ENCODE results near the gene NFKBIA.

Gene NFKBIA

GRCh38 chr14:35414365-35414764, 9.8 kb upstream of the NFKBIA start:
- Histone ChIP-seq H3K4me3 (no peak overlapping the region), H3K27ac (peak overlapping the region; percentile 23 to 44)
- TF ChIP-seq CTCF (IDR thresholded peaks at IDR 0.05): no peak

GRCh38 chr14:35412272-35413056, 7.9 kb upstream of the NFKBIA start:
- DNase-seq: no peak
- H3K4me1 ChIP-seq: peaks cover 0 to 15% (median 7%) of the 10 kb centered on the region in 4 donors
- TF ChIP-seq CTCF (IDR thresholded peaks at IDR 0.05): no peak
- H3K27ac ChIP-seq: no peak overlapping the region
- no peaks in the 10 kb centered on the region for H3K9me3 ChIP-seq
- H3K4me3 ChIP-seq: no peak overlapping the region
- no peaks in the 10 kb centered on the region for H3K36me3 ChIP-seq
- H3K27me3 ChIP-seq: no peaks in the 10 kb centered on the region
- intact Hi-C loops (cut with DNase I; ENCODE audit: low total_unique reads): loop anchor here (5.0 kb wide), 1 partner anchor 270 kb away; no protein-coding TSS in a partner anchor

More at GRCh38 chr14:35414365-35414764, 9.8 kb upstream of the NFKBIA start:
- Histone ChIP-seq H3K4me1 (peaks cover 0 to 15% (median 7%) of the 10 kb centered on the region in 4 donors), H3K36me3 (no peaks in the 10 kb centered on the region), H3K9me3 (no peaks in the 10 kb centered on the region), H3K27me3 (no peaks in the 10 kb centered on the region)
- intact Hi-C loops (cut with DNase I; ENCODE audit: low total_unique reads): loop anchor here (5.0 kb wide), 1 partner anchor 272 kb away; no protein-coding TSS in a partner anchor
- no peak for DNase-seq

GRCh38 chr14:35410858-35411257, 6.3 kb upstream of the NFKBIA start:
- peaks cover 0 to 23% (median 17%) of the 10 kb centered on the region in 4 donors for H3K4me1 ChIP-seq
- DNase-seq: no peak
- TF ChIP-seq CTCF (IDR thresholded peaks at IDR 0.05): no peak
- H3K9me3 ChIP-seq: no peaks in the 10 kb centered on the region
- no peaks in the 10 kb centered on the region for H3K27me3 ChIP-seq
- no peak overlapping the region for H3K4me3 ChIP-seq
- H3K27ac ChIP-seq: no peak overlapping the region
- H3K36me3 ChIP-seq: no peaks in the 10 kb centered on the region
- intact Hi-C loops (cut with DNase I; ENCODE audit: low total_unique reads): loop anchor here (5.0 kb wide), 1 partner anchor 269 kb away; no protein-coding TSS in a partner anchor

GRCh38 chr14:35409595-35409994, 5.0 kb upstream of the NFKBIA start:
- Histone ChIP-seq H3K9me3 (no peaks in the 10 kb centered on the region), H3K27me3 (no peaks in the 10 kb centered on the region), H3K4me1 (peaks cover 0 to 29% (median 18%) of the 10 kb centered on the region in 4 donors), H3K27ac (no peak overlapping the region), H3K36me3 (no peaks in the 10 kb centered on the region), H3K4me3 (no peak overlapping the region)
- intact Hi-C loops (cut with DNase I; ENCODE audit: low total_unique reads): loop anchor here (5.0 kb wide), 2 partner anchors 197 to 287 kb away; partner anchors contain the start of genes PPP2R3C and PRORP
- no peak for DNase-seq
- no peak for TF ChIP-seq CTCF (IDR thresholded peaks at IDR 0.05)

GRCh38 chr14:35408026-35408425, 3.5 kb upstream of the NFKBIA start:
- no peaks in the 10 kb centered on the region for H3K9me3 ChIP-seq
- no peaks in the 10 kb centered on the region for H3K27me3 ChIP-seq
- H3K27ac ChIP-seq: no peak overlapping the region
- intact Hi-C loops (cut with DNase I; ENCODE audit: low total_unique reads): loop anchor here (5.0 kb wide), 2 partner anchors 196 to 286 kb away; partner anchors contain the start of genes PPP2R3C and PRORP
- DNase-seq: no peak
- H3K36me3 ChIP-seq: peaks cover 6 to 10% (median 6%) of the 10 kb centered on the region in 3 donors
- H3K4me1 ChIP-seq: peaks cover 0 to 22% (median 11%) of the 10 kb centered on the region in 4 donors
- no peak for TF ChIP-seq CTCF (IDR thresholded peaks at IDR 0.05)
- H3K4me3 ChIP-seq: no peak overlapping the region

Measured in tibial artery (tissue), 4 donors.